Stimulated activated effector memory CD8-positive, alpha-beta T cell treated with anti-CD3 and anti-CD28 coated beads, Interleukin-12 subunit alpha, Interleukin-12 subunit beta, amount 100 ng/mL, for 72 hours (primary cell): ENCODE results near the gene PDIK1L.

Source experiments
- ATAC-seq: fragments of 150-1000 bp; cut with Tn5 transposase; 2 replicates; pipeline ENCODE4 v1.10.0; 2021
- DNase-seq, 2 donors: peaks; one replicate each; pipeline ENCODE4 v3.0.0; 2021 to 2022; ENCODE audit warnings: low spot score in 2 of 2
- H3K27ac Mint-ChIP-seq: one replicate; pipeline ENCODE4 v1.8.0; 2022; ENCODE audit warnings: mild to moderate bottlenecking, mixed read lengths
- H3K36me3 Mint-ChIP-seq: one replicate; pipeline ENCODE4 v1.8.0; 2022; ENCODE audit warnings: mild to moderate bottlenecking, mixed read lengths
- H3K4me1 Mint-ChIP-seq: one replicate; pipeline ENCODE4 v1.8.0; 2022; ENCODE audit warnings: mixed read lengths
- H3K4me3 Mint-ChIP-seq: one replicate; pipeline ENCODE4 v1.8.0; 2022; ENCODE audit warnings: mild to moderate bottlenecking, mixed read lengths
- H3K9me3 Mint-ChIP-seq: one replicate; pipeline ENCODE4 v1.8.0; 2022; ENCODE audit warnings: mixed read lengths

The PDIK1L gene

DNA sequence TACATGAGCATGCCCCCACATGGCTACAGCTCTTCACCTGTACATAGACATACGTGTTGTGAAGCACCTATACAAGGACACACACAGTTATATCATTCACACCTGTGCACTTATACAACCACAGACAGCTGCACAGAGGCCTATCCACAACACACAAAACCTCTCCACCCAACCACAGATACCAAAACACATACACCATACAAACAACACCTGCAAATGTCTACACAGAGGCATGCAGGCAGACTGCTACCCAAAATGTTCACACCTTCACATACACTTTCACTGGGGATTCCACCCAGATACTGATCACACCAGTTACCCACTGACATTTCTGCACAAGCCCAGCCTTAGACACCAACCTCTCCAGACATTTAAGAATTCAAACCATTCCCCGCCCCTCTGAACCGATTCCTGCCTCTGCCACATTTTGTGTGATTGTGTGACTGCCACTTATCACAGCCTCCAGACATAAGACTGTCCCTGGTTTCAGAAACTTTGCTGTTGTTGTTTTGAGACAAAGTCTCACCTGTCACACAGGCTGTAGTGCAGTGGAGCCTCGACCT is 55.2 kb downstream of the PDIK1L start:
- Mint-ChIP-seq H3K27ac (no peak overlapping the region), H3K36me3 (no peaks in the 10 kb centered on the region), H3K9me3 (no peaks in the 10 kb centered on the region), H3K4me3 (no peak overlapping the region), H3K4me1 (peaks cover 36% of the 10 kb centered on the region)
- ATAC-seq (no peak), DNase-seq (no peak)

DNA sequence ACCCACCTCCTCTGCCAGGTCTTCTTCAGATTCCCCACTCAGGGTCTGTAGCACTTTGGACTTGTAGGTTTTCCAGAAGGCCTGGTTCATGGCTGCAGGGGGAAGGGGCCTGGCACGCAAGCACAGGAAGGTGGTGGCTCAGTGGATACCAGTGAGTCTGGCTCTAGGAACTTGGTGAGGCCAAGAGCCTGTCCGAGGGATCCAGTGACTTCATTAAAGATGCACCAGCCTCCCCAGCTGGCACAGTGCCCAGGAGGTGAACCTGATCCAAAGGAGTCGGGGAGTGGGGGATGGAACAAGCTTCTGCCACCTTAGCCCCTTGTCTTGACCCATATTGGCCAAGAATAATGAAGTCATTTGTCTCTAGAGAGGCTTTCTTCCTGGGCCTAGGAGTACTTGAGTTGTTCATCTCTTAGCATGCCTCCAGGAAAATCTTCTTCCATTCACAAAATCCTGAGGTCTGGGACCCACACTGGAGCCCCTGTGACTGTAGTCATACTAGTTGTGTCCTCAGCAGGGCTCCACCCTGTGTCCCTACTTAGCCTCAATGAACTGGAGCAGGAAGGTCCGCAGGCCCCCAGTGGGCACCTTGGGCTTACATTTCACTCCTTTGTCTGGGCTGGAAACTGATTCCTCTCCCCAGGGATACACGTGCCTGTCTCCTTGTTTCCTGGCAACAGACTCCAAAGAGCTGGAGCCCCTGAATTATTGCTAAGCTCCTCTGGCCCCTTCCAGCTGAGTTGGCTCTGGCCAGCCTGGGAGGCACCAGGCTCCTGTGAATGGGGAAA is 57.0 kb downstream of the PDIK1L start, which contains the start of gene C1orf232:
Gene C1orf232 (minus strand): TSS at position 554 of the 788 bp plus-strand sequence. CDS start 464 bp downstream, at position 90.
- DNase-seq (no peak), ATAC-seq (no peak)
- H3K36me3 Mint-ChIP-seq: no peaks in the 10 kb centered on the region
- peaks cover 31% of the 10 kb centered on the region for H3K4me1 Mint-ChIP-seq
- H3K4me3 Mint-ChIP-seq: peak within 1 kb of the TSS; percentile 84
- H3K9me3 Mint-ChIP-seq: no peaks in the 10 kb centered on the region
- peak within 1 kb of the TSS; percentile 90 for H3K27ac Mint-ChIP-seq

DNA sequence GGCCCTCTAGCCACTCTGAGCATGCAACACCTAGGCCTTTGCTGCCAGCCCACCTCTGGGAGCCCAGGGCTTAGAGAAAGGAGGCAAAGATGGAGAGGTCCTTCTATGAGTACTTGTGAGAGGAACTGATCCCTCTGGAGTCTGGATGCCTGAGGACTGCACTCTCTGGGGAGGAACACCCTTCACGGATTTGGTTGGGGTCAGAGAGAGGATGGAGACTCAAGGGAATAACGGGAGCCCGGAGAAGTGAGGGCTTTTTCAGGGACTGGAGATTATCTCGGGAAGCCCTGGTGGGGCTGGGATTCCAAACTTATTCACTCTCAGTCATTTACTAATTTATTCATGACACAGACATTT is 57.6 kb downstream of the PDIK1L start:
- Mint-ChIP-seq H3K27ac (peak overlapping the region; percentile 90), H3K4me3 (peak overlapping the region; percentile 84), H3K36me3 (no peaks in the 10 kb centered on the region), H3K4me1 (peaks cover 31% of the 10 kb centered on the region), H3K9me3 (no peaks in the 10 kb centered on the region)
- ATAC-seq (no peak), DNase-seq (no peak)

DNA sequence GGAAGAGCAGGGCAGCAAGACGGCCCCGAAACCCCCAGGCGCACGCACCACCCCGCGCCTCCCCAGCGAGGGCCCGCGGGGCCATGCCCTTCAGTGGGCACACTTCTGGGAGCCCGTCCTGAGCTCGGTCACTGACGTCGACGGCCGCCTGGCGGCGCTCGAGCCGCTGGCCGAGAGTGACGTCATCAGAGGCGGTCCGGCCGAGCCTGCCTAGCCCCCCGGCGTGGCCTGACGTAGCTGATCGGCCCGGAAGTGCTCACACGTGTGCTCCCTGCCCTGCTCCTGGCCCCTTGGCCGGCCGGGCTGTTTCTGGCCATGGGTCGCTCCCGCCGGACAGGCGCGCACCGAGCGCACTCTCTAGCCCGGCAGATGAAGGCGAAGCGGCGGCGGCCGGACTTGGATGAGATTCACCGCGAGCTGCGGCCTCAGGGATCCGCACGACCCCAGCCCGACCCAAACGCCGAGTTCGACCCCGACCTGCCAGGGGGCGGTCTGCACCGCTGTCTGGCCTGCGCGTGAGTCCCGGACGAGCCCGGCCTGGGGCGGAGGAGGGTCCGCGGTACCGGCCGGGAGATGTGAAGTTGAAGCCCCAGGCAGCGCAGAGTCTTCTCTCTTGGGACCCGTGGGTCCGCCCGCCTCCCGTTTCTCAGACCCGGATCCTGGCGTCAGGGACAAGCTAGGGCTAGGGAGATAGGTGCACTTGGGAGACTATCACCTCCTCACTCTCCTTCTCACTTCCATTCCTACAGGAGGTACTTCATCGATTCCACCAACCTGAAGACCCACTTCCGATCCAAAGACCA is 58.2 kb downstream of the PDIK1L start, which contains the start of gene ZNF593:
Gene ZNF593 (plus strand): TSS at position 240 of the 803 bp plus-strand sequence. CDS start 76 bp downstream, at position 316.
- peak within 1 kb of the TSS; percentile 90 for H3K27ac Mint-ChIP-seq

DNA sequence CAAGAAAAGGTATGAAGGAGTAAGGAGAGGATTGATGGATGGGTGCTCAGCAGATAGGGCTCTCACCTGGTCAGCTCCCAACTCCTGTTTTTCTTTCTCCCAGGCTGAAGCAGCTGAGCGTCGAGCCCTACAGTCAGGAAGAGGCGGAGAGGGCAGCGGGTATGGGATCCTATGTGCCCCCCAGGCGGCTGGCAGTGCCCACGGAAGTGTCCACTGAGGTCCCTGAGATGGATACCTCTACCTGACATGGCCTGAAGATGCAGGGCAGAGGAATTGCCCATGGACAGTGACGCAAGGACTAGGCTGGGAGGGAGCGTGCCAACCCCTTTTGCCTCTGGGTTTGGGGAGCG is 58.8 kb downstream of the PDIK1L start:
- DNase-seq (no peak), ATAC-seq (no peak)
- Mint-ChIP-seq H3K4me1 (peaks cover 22% of the 10 kb centered on the region), H3K36me3 (no peaks in the 10 kb centered on the region), H3K4me3 (peak overlapping the region; percentile 84), H3K9me3 (no peaks in the 10 kb centered on the region), H3K27ac (peak overlapping the region; percentile 90)

More for the DNA sequence above, 58.2 kb downstream of the PDIK1L start, which contains the start of gene ZNF593:
- Mint-ChIP-seq H3K4me3 (peak within 1 kb of the TSS; percentile 84), H3K36me3 (no peaks in the 10 kb centered on the region), H3K9me3 (no peaks in the 10 kb centered on the region), H3K4me1 (peaks cover 26% of the 10 kb centered on the region)
- DNase-seq (peak; percentile 93 to 95), ATAC-seq (peak; percentile 96)

DNA sequence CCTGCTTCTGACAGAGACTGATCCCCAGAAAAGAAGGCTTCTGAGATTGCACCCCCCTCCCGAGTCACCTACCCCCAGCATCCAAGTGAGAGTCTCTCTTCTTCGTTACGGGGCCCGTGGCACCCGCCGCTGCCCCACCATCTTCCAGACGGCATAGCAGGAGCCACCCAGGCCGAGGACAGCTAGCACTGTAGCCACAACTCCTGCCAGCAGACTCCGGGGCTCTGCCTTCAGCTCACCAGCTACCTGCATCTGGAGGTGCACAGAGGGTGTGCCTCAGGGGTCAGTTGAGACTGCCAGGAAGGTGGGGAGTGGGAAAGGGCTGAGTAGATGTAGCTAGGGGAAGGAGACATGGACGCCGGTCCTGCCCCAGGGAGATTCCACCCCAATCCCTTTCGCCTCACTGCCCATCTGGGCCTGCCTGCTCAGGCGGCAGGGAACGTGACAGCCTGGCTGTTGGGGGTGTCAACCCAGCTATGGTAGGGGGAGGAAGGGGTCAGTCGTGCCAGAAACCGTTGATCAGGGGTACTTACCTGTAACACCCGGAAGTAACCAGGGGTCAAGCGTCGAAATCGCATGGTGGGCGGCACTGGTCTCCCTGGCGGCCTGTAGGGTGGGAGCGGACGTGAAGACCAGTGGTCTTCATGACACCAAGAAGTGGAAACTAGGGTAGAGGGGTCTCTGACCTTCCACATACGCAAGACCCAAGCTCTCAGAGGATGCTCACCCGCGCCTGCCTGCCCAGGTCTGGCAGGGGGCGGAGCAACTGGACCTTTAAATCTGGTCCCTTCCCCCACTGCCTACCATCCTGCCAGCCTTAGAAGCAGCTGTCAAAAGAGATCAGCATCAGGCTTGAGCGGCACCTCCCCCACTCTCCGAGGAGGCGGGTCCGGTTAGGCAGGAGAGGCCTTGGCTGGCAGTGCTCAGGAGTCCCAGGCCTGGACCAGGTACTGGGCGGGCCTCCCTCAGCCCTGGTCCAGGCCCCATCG is 59.8 kb downstream of the PDIK1L start, which contains the start of gene ZNF593OS:
Gene ZNF593OS (minus strand): TSS at position 749 of the 989 bp plus-strand sequence. CDS start 171 bp downstream, at position 578.
- Mint-ChIP-seq H3K4me1 (peaks cover 22% of the 10 kb centered on the region), H3K27ac (peak within 1 kb of the TSS; percentile 90)
- no peak for DNase-seq

More for the DNA sequence above, 59.8 kb downstream of the PDIK1L start, which contains the start of gene ZNF593OS:
- H3K9me3 Mint-ChIP-seq: no peaks in the 10 kb centered on the region
- ATAC-seq: no peak
- peak within 1 kb of the TSS; percentile 84 for H3K4me3 Mint-ChIP-seq
- H3K36me3 Mint-ChIP-seq: no peaks in the 10 kb centered on the region
